ENCODE data around the gene GK2. TPM values are rescaled to one million over a fixed set of nuclear protein-coding genes. Genes with fewer than 3 reads are reported as not detected.

GK2 gene
- total and polyA plus RNA-seq, 12 donors = not detected

GRCh38 chr4:79403356-79403755 is 4.7 kb downstream of the GK2 start:
- WGBS, 4 donors = 81 to 97% (median 91%) methylated on average over 1 of the region's 1 CpG

GRCh38 chr4:79402332-79402851 is 5.6 kb downstream of the GK2 start:
- Histone ChIP-seq H3K4me3 (no peak overlapping the region), H3K27me3 (no peaks in the 10 kb centered on the region), H3K9me3 (replicated peaks in 1 of 3) (no peaks in the 10 kb centered on the region), H3K36me3 (replicated peaks in 1 of 2) (no peaks in the 10 kb centered on the region), H3K4me1 (replicated peaks in 1 of 2) (no peaks in the 10 kb centered on the region), H3K27ac (no peak overlapping the region)
- no peak for DNase-seq
- intact Hi-C loops (cut with DNase I) = no loop called here
- WGBS, 4 donors = 29 to 70% (median 58%) methylated on average over 1 of the region's 1 CpG
- TF ChIP-seq CTCF (IDR thresholded peaks at IDR 0.05) (no peak), POLR2A (IDR thresholded peaks at IDR 0.05) (no peak)

More at GRCh38 chr4:79403356-79403755, 4.7 kb downstream of the GK2 start:
- Histone ChIP-seq H3K27ac (no peak overlapping the region), H3K27me3 (no peaks in the 10 kb centered on the region), H3K9me3 (replicated peaks in 1 of 3) (no peaks in the 10 kb centered on the region), H3K4me3 (no peak overlapping the region), H3K4me1 (replicated peaks in 1 of 2) (no peaks in the 10 kb centered on the region), H3K36me3 (replicated peaks in 1 of 2) (no peaks in the 10 kb centered on the region)
- intact Hi-C loops (cut with DNase I) = no loop called here
- TF ChIP-seq POLR2A (IDR thresholded peaks at IDR 0.05) (no peak), CTCF (IDR thresholded peaks at IDR 0.05) (no peak)
- DNase-seq = no peak

GRCh38 chr4:79399076-79399475 is 9.0 kb downstream of the GK2 start:
- Histone ChIP-seq H3K27me3 (no peaks in the 10 kb centered on the region), H3K36me3 (replicated peaks in 1 of 2) (no peaks in the 10 kb centered on the region), H3K4me1 (replicated peaks in 1 of 2) (no peaks in the 10 kb centered on the region), H3K4me3 (no peak overlapping the region), H3K9me3 (replicated peaks in 1 of 3) (no peaks in the 10 kb centered on the region), H3K27ac (no peak overlapping the region)
- WGBS, 4 donors = 55 to 77% (median 70%) methylated on average over 1 of the region's 1 CpG
- DNase-seq = no peak
- TF ChIP-seq POLR2A (IDR thresholded peaks at IDR 0.05) (no peak), CTCF (IDR thresholded peaks at IDR 0.05) (no peak)
- intact Hi-C loops (cut with DNase I) = no loop called here

- DNase-seq = no peak
- Histone ChIP-seq H3K27me3 (no peaks in the 10 kb centered on the region), H3K4me1 (replicated peaks in 1 of 2) (no peaks in the 10 kb centered on the region), H3K9me3 (replicated peaks in 1 of 3) (no peaks in the 10 kb centered on the region), H3K36me3 (replicated peaks in 1 of 2) (no peaks in the 10 kb centered on the region), H3K4me3 (no peak overlapping the region), H3K27ac (no peak overlapping the region)
- TF ChIP-seq CTCF (IDR thresholded peaks at IDR 0.05) (no peak), POLR2A (IDR thresholded peaks at IDR 0.05) (no peak)
- WGBS, 4 donors = 39 to 48% (median 44%) methylated on average over 5 of the region's 5 CpGs
- intact Hi-C loops (cut with DNase I) = no loop called here
Measured at GRCh38 chr4:79397951-79398350, 10.1 kb downstream of the GK2 start.
